ENCODE measurements around the gene ERGIC1. TPM values are rescaled to one million over a fixed set of nuclear protein-coding genes. Genes with fewer than 3 reads are reported as not detected.
"Not testable (repeated sequence)": the region's sequence is repeated elsewhere in the genome, so short reads cannot be mapped to it uniquely, and the experiment has no call there.

ERGIC1 gene
- total and polyA plus RNA-seq, 4 donors, result 46.2 to 110 (median 88.6) TPM

DNA sequence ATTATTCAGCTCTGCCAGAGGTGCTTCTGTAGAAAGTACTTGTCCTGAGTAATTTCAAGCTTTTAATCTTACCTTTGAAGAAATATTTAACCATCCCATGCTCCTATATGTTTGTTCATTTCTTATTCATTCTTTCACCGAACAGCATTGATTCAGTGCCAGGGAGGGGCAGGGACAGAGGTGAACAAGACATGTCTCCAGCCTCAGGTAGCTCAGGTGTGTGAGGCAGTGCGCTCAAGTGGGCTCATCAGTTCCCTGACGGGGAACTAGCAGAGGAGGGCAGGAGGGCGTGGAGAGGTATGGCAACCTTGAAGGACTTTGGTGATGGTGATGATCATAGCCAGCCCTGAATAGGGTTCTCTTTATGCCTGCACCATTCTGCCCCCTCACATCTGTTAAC is 25.9 kb downstream of the ERGIC1 start:
- 100% methylated on average over 2 of the region's 4 CpGs for WGBS (ENCODE audit: insufficient coverage)
- H3K27ac ChIP-seq (ENCODE audit: low read depth, low read length), result peak overlapping the region; percentile 73
- H3K4me1 ChIP-seq (ENCODE audit: control insufficient read depth, insufficient read depth, low read length), result peaks cover 35% of the 10 kb centered on the region
- no peak overlapping the region for H3K4me3 ChIP-seq (ENCODE audit: low read depth, low read length)
- no peaks in the 10 kb centered on the region for H3K9me3 ChIP-seq (ENCODE audit: control insufficient read depth, insufficient read depth, low read length)
- H3K27me3 ChIP-seq (ENCODE audit: control insufficient read depth, insufficient read depth, low read length), result no peaks in the 10 kb centered on the region
- DNase-seq (ENCODE audit: low read depth in 4 of 6, low spot score in 6 of 6), result no peak
- peaks cover 32% of the 10 kb centered on the region for H3K36me3 ChIP-seq (ENCODE audit: control insufficient read depth, insufficient read depth, low read length)

DNA sequence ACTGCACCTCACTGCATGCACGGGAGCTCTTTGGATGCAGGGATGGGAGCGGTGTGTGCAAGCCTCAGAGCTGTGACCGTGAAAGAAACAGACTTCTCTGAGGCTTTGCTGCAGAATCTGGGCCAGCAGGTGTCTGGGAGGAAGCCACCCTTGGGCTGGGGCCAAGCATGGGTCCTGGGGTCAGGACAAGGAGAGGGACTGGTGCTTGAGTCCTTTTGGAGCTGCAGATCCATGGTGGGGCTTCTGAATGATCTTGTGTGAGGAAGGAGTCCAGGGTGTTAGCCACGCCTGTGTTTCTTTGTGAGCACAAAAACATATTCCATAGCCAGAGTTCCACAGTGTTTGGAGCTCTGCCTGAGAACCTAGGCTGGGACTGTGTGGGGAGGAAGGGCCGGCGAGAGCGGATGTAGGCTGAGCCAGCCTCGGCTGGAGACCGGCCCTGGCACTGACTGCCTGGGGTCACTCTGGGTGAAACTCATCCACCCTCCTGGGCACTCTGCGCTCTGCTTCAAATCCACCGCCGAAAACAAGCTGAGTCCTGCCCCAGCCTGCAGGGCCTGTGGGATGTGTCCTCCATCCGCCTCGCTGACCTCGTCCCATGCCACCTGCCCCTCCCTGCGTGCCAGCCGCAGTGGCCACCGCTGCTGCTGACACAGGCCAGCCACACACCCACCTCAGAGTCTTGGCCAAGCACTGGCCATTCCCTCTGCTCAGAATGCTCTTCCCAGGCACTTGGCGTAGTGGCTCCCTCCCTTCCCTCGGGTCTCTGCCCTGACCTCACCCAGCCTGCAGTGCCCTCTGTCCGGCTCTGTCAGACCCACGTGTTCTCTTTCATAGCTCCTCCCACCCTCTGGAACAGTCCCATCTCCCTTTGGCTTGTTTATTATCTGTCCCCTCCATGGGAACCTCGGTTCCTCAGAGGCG is 26.7 kb downstream of the ERGIC1 start:
- H3K27ac ChIP-seq (ENCODE audit: low read depth, low read length), result peak overlapping the region; percentile 73
- H3K4me3 ChIP-seq (ENCODE audit: low read depth, low read length), result no peak overlapping the region
- 63% methylated on average over 24 of the region's 24 CpGs for WGBS (ENCODE audit: insufficient coverage)
- H3K27me3 ChIP-seq (ENCODE audit: control insufficient read depth, insufficient read depth, low read length), result no peaks in the 10 kb centered on the region
- peak in 1 of 6 donors; percentile 81 for DNase-seq (ENCODE audit: low read depth in 4 of 6, low spot score in 6 of 6)
- peaks cover 32% of the 10 kb centered on the region for H3K4me1 ChIP-seq (ENCODE audit: control insufficient read depth, insufficient read depth, low read length)
- H3K9me3 ChIP-seq (ENCODE audit: control insufficient read depth, insufficient read depth, low read length), result no peaks in the 10 kb centered on the region
- peaks cover 24% of the 10 kb centered on the region for H3K36me3 ChIP-seq (ENCODE audit: control insufficient read depth, insufficient read depth, low read length)

DNA sequence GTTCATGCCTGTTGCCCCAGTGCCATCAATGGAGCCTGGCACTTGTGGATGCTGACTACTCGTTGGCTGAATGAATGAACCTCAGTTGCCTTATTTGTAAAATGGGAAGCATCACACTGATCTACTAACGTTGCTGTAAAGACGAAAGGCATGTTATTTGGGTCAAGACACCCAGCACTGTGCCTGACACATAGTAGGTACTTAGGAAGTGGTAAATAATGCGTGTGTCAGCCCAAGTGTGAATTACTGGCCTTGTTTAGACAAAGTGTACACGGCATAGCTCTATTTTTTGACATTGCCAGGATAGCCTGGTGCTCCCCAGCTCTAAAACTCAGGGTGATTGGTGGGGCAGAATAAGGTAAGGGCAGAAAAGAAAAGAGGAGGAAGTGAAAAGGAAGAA is 27.4 kb downstream of the ERGIC1 start:
- H3K27ac ChIP-seq (ENCODE audit: low read depth, low read length), result peak overlapping the region; percentile 73
- peaks cover 37% of the 10 kb centered on the region for H3K4me1 ChIP-seq (ENCODE audit: control insufficient read depth, insufficient read depth, low read length)
- 79% methylated on average over 5 of the region's 5 CpGs for WGBS (ENCODE audit: insufficient coverage)
- H3K4me3 ChIP-seq (ENCODE audit: low read depth, low read length), result no peak overlapping the region
- H3K36me3 ChIP-seq (ENCODE audit: control insufficient read depth, insufficient read depth, low read length), result peaks cover 18% of the 10 kb centered on the region
- no peaks in the 10 kb centered on the region for H3K27me3 ChIP-seq (ENCODE audit: control insufficient read depth, insufficient read depth, low read length)
- no peaks in the 10 kb centered on the region for H3K9me3 ChIP-seq (ENCODE audit: control insufficient read depth, insufficient read depth, low read length)
- DNase-seq (ENCODE audit: low read depth in 4 of 6, low spot score in 6 of 6), result no peak

DNA sequence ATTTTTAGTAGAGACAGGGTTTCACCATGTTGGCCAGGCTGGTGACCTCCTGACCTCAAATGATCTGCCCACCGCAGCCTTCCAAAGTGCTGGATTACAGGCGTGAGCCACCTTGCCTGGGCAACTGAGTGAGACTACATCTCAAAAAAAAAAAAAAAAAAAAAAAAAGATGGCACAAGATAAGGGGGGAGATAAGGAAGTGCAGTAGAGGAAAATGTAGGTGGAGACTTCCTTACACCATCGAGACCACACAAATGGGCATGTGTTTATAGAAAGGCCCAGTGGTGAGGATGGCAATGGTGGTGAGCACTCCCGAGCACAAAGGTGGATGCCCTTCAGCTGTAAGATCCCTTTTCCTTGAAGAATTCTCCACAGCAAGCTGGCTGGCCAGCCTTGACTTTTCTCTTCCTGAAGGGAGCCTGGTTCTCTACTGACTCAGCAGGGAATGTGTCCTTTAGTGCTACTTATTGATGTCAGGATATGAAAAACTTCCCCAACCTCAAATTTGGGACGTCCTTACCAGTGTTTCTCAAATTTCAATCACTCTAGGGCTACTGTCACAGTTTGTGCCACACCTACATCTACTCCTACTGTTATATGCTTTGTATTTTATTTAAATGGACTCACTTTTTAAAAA is 28.2 kb downstream of the ERGIC1 start:
- no peak for DNase-seq (ENCODE audit: low read depth in 4 of 6, low spot score in 6 of 6)
- Histone ChIP-seq H3K27ac (ENCODE audit: low read depth, low read length) (peak overlapping the region; percentile 15), H3K9me3 (ENCODE audit: control insufficient read depth, insufficient read depth, low read length) (no peaks in the 10 kb centered on the region), H3K27me3 (ENCODE audit: control insufficient read depth, insufficient read depth, low read length) (no peaks in the 10 kb centered on the region), H3K4me1 (ENCODE audit: control insufficient read depth, insufficient read depth, low read length) (peaks cover 45% of the 10 kb centered on the region), H3K4me3 (ENCODE audit: low read depth, low read length) (no peak overlapping the region), H3K36me3 (ENCODE audit: control insufficient read depth, insufficient read depth, low read length) (peaks cover 17% of the 10 kb centered on the region)
- no CpG with 5 or more reads among the region's 5 CpGs for WGBS (ENCODE audit: insufficient coverage)

DNA sequence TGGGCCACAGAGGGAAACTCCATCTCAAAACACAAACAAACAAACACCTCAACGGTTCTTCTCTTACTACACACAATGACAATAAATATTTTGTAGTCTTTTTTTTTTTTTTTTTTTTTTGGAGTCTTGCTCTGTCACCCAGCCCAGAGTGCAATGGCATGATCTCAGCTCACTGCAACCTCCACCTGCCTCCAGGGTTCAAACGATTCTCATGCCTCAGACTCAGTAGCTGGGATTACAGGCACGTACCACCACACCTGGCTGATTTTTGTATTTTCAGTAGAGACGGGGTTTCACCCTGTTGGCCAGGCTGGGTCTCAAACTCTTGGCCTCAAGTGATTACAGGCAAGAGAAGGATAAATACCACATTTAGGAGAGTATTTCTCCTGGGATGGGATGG is 30.1 kb downstream of the ERGIC1 start:
- H3K36me3 ChIP-seq (ENCODE audit: control insufficient read depth, insufficient read depth, low read length); H3K27me3 ChIP-seq (ENCODE audit: control insufficient read depth, insufficient read depth, low read length); H3K27ac ChIP-seq (ENCODE audit: low read depth, low read length); H3K9me3 ChIP-seq (ENCODE audit: control insufficient read depth, insufficient read depth, low read length); DNase-seq (ENCODE audit: low read depth in 4 of 6, low spot score in 6 of 6); H3K4me3 ChIP-seq (ENCODE audit: low read depth, low read length): not testable (repeated sequence)
- peaks cover 53% of the 10 kb centered on the region for H3K4me1 ChIP-seq (ENCODE audit: control insufficient read depth, insufficient read depth, low read length)
- WGBS (ENCODE audit: insufficient coverage), result 100% methylated on average over 2 of the region's 4 CpGs

DNA sequence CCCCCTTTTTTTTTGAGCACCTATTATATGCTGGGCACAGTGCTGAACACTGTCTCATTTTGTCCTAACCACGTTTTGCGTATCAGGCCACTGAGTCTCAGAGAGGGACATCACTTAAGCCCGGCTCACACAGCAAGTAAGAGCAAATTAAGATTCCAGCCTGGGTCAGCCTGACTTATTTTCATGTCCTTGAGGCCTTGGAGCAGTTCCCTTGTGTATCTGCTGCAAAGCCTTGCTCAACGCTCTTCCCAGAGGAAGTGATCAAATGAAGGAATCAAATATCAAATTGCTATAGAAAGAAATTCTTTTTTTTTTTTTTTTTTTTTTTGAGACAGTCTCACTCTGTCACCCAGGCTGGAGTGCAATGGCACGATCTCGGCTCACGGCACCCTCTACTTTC is 30.7 kb downstream of the ERGIC1 start:
- Histone ChIP-seq H3K36me3 (ENCODE audit: control insufficient read depth, insufficient read depth, low read length) (peaks cover 8% of the 10 kb centered on the region), H3K4me3 (ENCODE audit: low read depth, low read length) (no peak overlapping the region), H3K27me3 (ENCODE audit: control insufficient read depth, insufficient read depth, low read length) (no peaks in the 10 kb centered on the region), H3K27ac (ENCODE audit: low read depth, low read length) (no peak overlapping the region), H3K4me1 (ENCODE audit: control insufficient read depth, insufficient read depth, low read length) (peaks cover 53% of the 10 kb centered on the region), H3K9me3 (ENCODE audit: control insufficient read depth, insufficient read depth, low read length) (no peaks in the 10 kb centered on the region)
- 94% methylated on average over 6 of the region's 7 CpGs for WGBS (ENCODE audit: insufficient coverage)
- no peak for DNase-seq (ENCODE audit: low read depth in 4 of 6, low spot score in 6 of 6)

DNA sequence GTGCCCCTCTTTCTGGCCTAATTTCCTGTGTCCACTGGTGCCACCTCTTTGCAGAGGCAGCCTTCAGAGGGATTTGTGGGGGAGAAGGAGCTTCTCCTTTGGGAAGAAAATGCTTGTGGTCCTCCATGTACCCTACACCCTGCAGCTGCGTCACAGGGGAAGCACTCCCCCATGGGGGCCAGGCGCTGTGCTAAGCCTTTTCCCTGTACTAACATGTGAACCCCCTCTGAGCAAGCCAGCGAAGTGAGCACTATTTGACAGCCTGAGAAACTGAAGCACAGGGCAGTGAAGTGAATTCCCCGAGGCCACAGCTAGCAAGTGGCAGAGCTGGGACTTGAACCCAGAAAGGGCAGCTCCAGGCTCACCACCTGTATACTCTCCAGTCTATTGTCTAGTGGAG is 32.3 kb downstream of the ERGIC1 start:
- no peaks in the 10 kb centered on the region for H3K9me3 ChIP-seq (ENCODE audit: control insufficient read depth, insufficient read depth, low read length)
- no peak overlapping the region for H3K4me3 ChIP-seq (ENCODE audit: low read depth, low read length)
- no peaks in the 10 kb centered on the region for H3K27me3 ChIP-seq (ENCODE audit: control insufficient read depth, insufficient read depth, low read length)
- peaks cover 3% of the 10 kb centered on the region for H3K36me3 ChIP-seq (ENCODE audit: control insufficient read depth, insufficient read depth, low read length)
- no peak overlapping the region for H3K27ac ChIP-seq (ENCODE audit: low read depth, low read length)
- H3K4me1 ChIP-seq (ENCODE audit: control insufficient read depth, insufficient read depth, low read length), result peaks cover 51% of the 10 kb centered on the region
- WGBS (ENCODE audit: insufficient coverage), result 71% methylated on average over 4 of the region's 4 CpGs
- no peak for DNase-seq (ENCODE audit: low read depth in 4 of 6, low spot score in 6 of 6)

DNA sequence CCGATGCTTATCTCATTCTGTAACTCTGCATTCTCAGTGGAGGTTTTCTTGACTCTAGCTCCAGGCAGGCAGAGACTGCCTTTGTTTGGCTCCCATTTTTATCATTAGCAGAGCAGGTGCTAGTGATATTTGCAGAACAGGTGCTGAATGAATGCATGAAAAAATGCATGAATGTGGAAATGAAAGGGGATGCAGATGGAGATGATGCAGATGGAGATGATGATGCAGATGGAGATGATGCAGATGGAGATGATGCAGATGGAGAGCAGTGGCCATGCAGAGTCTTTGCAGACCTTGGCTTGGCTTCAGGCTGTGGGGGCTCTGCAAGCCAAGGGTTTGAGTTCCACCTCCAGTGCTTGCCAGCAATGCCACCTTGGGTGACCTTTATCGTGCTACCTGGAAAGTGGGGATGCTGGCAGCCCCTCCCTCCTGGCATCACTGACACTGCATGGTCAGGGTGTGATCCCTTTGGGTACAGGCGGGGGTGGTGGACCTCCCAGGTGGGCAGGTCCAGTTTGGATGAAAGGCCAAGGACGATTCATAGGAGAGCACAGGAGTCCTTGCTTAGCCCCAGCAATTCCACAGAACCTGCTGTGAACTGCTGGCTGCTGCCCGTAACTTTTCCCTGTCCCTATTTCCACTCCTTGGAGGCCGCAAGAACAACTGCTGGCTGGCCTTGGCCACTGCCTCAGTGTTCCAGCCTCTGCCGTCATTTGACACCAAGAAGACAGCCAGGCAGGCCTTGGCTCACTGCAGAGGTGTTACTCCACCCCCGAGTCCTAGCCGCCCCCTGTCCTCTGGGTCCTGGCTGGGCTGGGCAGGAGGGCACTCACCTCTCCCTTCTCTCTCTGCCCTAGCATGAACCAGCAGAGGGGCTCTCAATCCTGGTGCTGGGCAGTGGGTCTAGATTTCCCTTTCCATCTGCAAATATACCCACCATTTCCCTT is 33.0 kb downstream of the ERGIC1 start:
- WGBS (ENCODE audit: insufficient coverage), result 84% methylated on average over 8 of the region's 9 CpGs
- no peak overlapping the region for H3K27ac ChIP-seq (ENCODE audit: low read depth, low read length)
- no peaks in the 10 kb centered on the region for H3K27me3 ChIP-seq (ENCODE audit: control insufficient read depth, insufficient read depth, low read length)
- DNase-seq (ENCODE audit: low read depth in 4 of 6, low spot score in 6 of 6), result no peak
- no peaks in the 10 kb centered on the region for H3K9me3 ChIP-seq (ENCODE audit: control insufficient read depth, insufficient read depth, low read length)
- H3K4me1 ChIP-seq (ENCODE audit: control insufficient read depth, insufficient read depth, low read length), result peaks cover 58% of the 10 kb centered on the region
- H3K4me3 ChIP-seq (ENCODE audit: low read depth, low read length), result no peak overlapping the region
- H3K36me3 ChIP-seq (ENCODE audit: control insufficient read depth, insufficient read depth, low read length), result peaks cover 3% of the 10 kb centered on the region

DNA sequence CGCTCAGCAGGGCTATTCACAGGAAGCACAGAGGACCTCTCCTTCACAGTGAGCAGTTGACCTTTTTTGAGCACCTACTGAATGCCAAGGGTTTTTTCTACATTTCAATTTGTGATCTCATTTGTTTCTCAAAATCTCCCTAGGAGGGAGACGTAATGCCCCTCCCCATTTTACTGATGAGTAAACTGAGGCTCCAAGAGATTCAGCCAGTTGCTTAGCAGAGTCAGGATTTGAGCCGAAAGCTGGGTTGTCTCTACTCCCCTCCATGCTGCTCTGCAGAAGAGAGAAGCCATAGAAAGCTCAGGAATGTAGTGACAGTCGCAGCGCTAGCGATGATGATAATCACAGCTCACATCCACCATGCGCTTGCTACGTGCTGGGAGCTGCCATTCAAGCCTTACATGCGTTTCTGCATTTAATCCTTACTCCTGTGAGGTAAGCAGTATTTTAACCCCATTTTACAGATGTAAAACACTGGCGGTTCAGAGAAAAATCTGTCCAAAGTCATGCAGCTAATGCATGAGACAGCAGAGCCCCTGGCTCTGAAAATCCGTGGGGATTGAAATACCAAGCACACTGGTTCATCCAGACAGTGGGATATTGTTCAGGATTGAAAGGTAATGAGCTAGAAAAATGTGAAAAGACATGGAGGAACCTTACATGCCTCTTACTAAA is 33.8 kb downstream of the ERGIC1 start:
- 77% methylated on average over 5 of the region's 11 CpGs for WGBS (ENCODE audit: insufficient coverage)
- no peak overlapping the region for H3K4me3 ChIP-seq (ENCODE audit: low read depth, low read length)
- peak in 2 of 6 donors; percentile 43 to 55 for DNase-seq (ENCODE audit: low read depth in 4 of 6, low spot score in 6 of 6)

More for the DNA sequence above, 33.8 kb downstream of the ERGIC1 start:
- no peaks in the 10 kb centered on the region for H3K9me3 ChIP-seq (ENCODE audit: control insufficient read depth, insufficient read depth, low read length)
- peaks cover 66% of the 10 kb centered on the region for H3K4me1 ChIP-seq (ENCODE audit: control insufficient read depth, insufficient read depth, low read length)
- peak overlapping the region; percentile 58 for H3K27ac ChIP-seq (ENCODE audit: low read depth, low read length)
- H3K27me3 ChIP-seq (ENCODE audit: control insufficient read depth, insufficient read depth, low read length), result no peaks in the 10 kb centered on the region
- H3K36me3 ChIP-seq (ENCODE audit: control insufficient read depth, insufficient read depth, low read length), result peaks cover 1% of the 10 kb centered on the region
